Mucosa of stomach (tissue), 1 donor: ENCODE measurements around the gene PTTG1IP.
"Not testable (repeated sequence)": the region's sequence is repeated elsewhere in the genome, so short reads cannot be mapped to it uniquely, and the experiment has no call there.

Experiments used
- H3K27me3 ChIP-seq: one replicate; pipeline ENCODE4 v1.7.0; 2013; ENCODE audit warnings: mild to moderate bottlenecking, low read length; ENCODE audit not compliant: control insufficient read depth, insufficient read depth
- H3K36me3 ChIP-seq: one replicate; pipeline ENCODE4 v1.7.0; 2013; ENCODE audit warnings: low read length; ENCODE audit not compliant: control insufficient read depth, insufficient read depth
- H3K4me1 ChIP-seq: one replicate; pipeline ENCODE4 v1.7.0; 2013; ENCODE audit warnings: mild to moderate bottlenecking, low read length; ENCODE audit not compliant: control insufficient read depth, insufficient read depth
- H3K4me3 ChIP-seq: one replicate; pipeline ENCODE4 v1.7.0; 2013; ENCODE audit warnings: low read length
- H3K9ac ChIP-seq: one replicate; pipeline ENCODE4 v1.7.0; 2013; ENCODE audit warnings: mild to moderate bottlenecking, low read length, moderate library complexity
- H3K9me3 ChIP-seq: one replicate; pipeline ENCODE4 v1.7.0; 2013; ENCODE audit warnings: mild to moderate bottlenecking, low read length, moderate library complexity; ENCODE audit not compliant: control insufficient read depth
- donor health status: Pancreatic carcinoma.

PTTG1IP gene

GRCh38 chr21:44913425-44914175, 40.1 kb upstream of the PTTG1IP start:
- Histone ChIP-seq H3K36me3 (no peaks in the 10 kb centered on the region), H3K27me3 (peaks cover 6% of the 10 kb centered on the region), H3K4me3 (no peak overlapping the region), H3K9me3 (no peaks in the 10 kb centered on the region), H3K9ac (no peak overlapping the region), H3K4me1 (peaks cover 36% of the 10 kb centered on the region)

- not testable (repeated sequence) for H3K9me3 ChIP-seq, H3K27me3 ChIP-seq, H3K36me3 ChIP-seq, H3K4me3 ChIP-seq
- Histone ChIP-seq H3K4me1 (peaks cover 36% of the 10 kb centered on the region), H3K9ac (peak overlapping the region; percentile 23)
These were observed 39.3 kb upstream of the PTTG1IP start for GRCh38 chr21:44912506-44913412.

GRCh38 chr21:44912158-44912473, 38.6 kb upstream of the PTTG1IP start:
- Histone ChIP-seq H3K4me3 (no peak overlapping the region), H3K9ac (peak overlapping the region; percentile 23), H3K36me3 (no peaks in the 10 kb centered on the region), H3K27me3 (no peaks in the 10 kb centered on the region), H3K9me3 (no peaks in the 10 kb centered on the region), H3K4me1 (peaks cover 36% of the 10 kb centered on the region)

GRCh38 chr21:44911384-44912157, 38.1 kb upstream of the PTTG1IP start:
- Histone ChIP-seq H3K9ac (peak overlapping the region; percentile 23), H3K27me3 (no peaks in the 10 kb centered on the region), H3K4me3 (no peak overlapping the region), H3K9me3 (no peaks in the 10 kb centered on the region), H3K4me1 (peaks cover 36% of the 10 kb centered on the region), H3K36me3 (no peaks in the 10 kb centered on the region)

GRCh38 chr21:44911068-44911383, 37.5 kb upstream of the PTTG1IP start:
- H3K9ac ChIP-seq = peak overlapping the region; percentile 23
- H3K4me3 ChIP-seq = no peak overlapping the region
- H3K27me3 ChIP-seq = no peaks in the 10 kb centered on the region
- H3K4me1 ChIP-seq = peaks cover 36% of the 10 kb centered on the region
- no peaks in the 10 kb centered on the region for H3K36me3 ChIP-seq
- no peaks in the 10 kb centered on the region for H3K9me3 ChIP-seq

- Histone ChIP-seq H3K9ac (no peak overlapping the region), H3K4me1 (peaks cover 36% of the 10 kb centered on the region), H3K4me3 (no peak overlapping the region), H3K36me3 (no peaks in the 10 kb centered on the region), H3K27me3 (no peaks in the 10 kb centered on the region), H3K9me3 (no peaks in the 10 kb centered on the region)
These were observed 37.0 kb upstream of the PTTG1IP start for GRCh38 chr21:44910229-44911067.

- Histone ChIP-seq H3K4me3 (no peak overlapping the region), H3K9ac (no peak overlapping the region), H3K27me3 (no peaks in the 10 kb centered on the region), H3K9me3 (no peaks in the 10 kb centered on the region), H3K36me3 (no peaks in the 10 kb centered on the region), H3K4me1 (peaks cover 36% of the 10 kb centered on the region)
These were observed 36.2 kb upstream of the PTTG1IP start for GRCh38 chr21:44909719-44910118.

- Histone ChIP-seq H3K36me3 (no peaks in the 10 kb centered on the region), H3K27me3 (no peaks in the 10 kb centered on the region), H3K4me1 (peaks cover 33% of the 10 kb centered on the region), H3K4me3 (no peak overlapping the region), H3K9me3 (no peaks in the 10 kb centered on the region), H3K9ac (no peak overlapping the region)
These were observed 35.4 kb upstream of the PTTG1IP start for GRCh38 chr21:44908908-44909307.

- no peaks in the 10 kb centered on the region for H3K9me3 ChIP-seq
- no peak overlapping the region for H3K4me3 ChIP-seq
- no peaks in the 10 kb centered on the region for H3K27me3 ChIP-seq
- peaks cover 27% of the 10 kb centered on the region for H3K4me1 ChIP-seq
- H3K9ac ChIP-seq = no peak overlapping the region
- no peaks in the 10 kb centered on the region for H3K36me3 ChIP-seq
These were observed 34.7 kb upstream of the PTTG1IP start for GRCh38 chr21:44907966-44908895.

- Histone ChIP-seq H3K9me3 (no peaks in the 10 kb centered on the region), H3K4me3 (no peak overlapping the region), H3K36me3 (no peaks in the 10 kb centered on the region), H3K27me3 (no peaks in the 10 kb centered on the region), H3K9ac (no peak overlapping the region), H3K4me1 (peaks cover 23% of the 10 kb centered on the region)
These were observed 33.9 kb upstream of the PTTG1IP start for GRCh38 chr21:44907225-44907965.
